AG10803 (cell line): ENCODE results near the gene BFSP1.

Experiments
- DNase-seq: peaks from one replicate; pipeline ENCODE4 v3.0.0; 2010; ENCODE audit warnings: low read depth
- H3K4me3 ChIP-seq: 2 replicates; pipeline ENCODE4 v1.5.1; 2011; ENCODE audit warnings: mild to moderate bottlenecking, low read length, control low read depth
- TF ChIP-seq, protein P1 (sequence below): conservative IDR thresholded peaks from 2 replicates; pipeline ENCODE4 v1.5.1; 2011; ENCODE audit warnings: mild to moderate bottlenecking, low read length, control low read depth, inconsistent platforms

Gene BFSP1

DNA sequence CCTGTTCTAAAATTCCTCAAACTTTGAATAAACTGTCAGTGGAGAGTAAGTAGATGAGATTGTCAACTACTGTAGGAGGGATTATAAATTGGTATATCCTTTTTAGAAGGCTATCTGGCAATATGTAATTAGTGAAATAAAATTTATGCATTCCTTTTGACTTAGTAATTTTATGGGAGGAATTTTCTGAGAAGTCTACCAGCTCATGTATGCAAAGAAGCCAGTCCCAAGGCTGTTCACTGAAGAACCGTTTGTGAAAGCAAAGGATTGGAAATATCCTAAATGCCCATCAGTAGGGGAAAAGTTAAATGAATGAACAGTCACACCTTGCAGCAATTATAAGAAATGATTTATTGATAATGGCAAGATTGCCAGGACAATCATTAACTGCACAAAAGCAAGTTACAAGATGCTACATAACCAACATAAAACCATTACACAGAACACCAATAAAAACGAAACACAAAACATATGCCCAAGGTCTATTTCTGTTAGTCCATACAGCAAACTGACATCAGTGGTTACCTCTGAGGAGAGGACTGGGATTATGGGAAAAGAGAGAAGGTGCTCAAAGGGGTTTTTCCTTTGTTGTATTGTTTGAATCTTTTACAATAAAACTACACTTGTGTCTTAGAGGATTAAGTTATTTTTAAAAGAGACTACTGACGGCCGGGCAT lies 34.1 kb upstream of the BFSP1 start:
- TF ChIP-seq, protein P1, sequence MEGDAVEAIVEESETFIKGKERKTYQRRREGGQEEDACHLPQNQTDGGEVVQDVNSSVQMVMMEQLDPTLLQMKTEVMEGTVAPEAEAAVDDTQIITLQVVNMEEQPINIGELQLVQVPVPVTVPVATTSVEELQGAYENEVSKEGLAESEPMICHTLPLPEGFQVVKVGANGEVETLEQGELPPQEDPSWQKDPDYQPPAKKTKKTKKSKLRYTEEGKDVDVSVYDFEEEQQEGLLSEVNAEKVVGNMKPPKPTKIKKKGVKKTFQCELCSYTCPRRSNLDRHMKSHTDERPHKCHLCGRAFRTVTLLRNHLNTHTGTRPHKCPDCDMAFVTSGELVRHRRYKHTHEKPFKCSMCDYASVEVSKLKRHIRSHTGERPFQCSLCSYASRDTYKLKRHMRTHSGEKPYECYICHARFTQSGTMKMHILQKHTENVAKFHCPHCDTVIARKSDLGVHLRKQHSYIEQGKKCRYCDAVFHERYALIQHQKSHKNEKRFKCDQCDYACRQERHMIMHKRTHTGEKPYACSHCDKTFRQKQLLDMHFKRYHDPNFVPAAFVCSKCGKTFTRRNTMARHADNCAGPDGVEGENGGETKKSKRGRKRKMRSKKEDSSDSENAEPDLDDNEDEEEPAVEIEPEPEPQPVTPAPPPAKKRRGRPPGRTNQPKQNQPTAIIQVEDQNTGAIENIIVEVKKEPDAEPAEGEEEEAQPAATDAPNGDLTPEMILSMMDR, result no peak
- DNase-seq, result peak; percentile 65

DNA sequence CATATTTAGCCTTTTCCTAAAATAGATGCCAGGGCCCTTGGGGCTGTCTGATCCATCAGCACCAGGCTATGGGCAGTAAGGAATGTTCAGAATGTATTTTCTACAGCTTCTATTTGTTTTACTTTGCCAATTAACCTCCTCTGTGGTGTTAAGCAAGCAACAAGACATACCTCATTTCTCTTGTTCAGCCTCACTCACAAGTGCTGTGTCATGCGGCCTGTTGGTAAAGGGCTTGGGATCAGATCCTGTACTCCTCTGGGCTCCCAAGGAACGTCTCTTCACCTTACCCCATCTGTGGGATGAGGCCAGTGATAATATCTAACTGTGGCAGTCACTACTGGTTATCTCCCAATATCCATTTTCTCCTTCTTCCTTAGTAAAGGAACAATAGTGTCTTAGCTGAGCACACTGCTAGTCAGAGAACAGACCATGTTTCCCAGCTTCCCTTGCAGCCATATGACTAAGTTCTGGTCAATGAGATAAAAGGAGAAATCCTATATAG lies 31.7 kb upstream of the BFSP1 start:
- DNase-seq, result peak; percentile 97

More for the DNA sequence above, 34.1 kb upstream of the BFSP1 start:
- H3K4me3 ChIP-seq, result no peak overlapping the region

DNA sequence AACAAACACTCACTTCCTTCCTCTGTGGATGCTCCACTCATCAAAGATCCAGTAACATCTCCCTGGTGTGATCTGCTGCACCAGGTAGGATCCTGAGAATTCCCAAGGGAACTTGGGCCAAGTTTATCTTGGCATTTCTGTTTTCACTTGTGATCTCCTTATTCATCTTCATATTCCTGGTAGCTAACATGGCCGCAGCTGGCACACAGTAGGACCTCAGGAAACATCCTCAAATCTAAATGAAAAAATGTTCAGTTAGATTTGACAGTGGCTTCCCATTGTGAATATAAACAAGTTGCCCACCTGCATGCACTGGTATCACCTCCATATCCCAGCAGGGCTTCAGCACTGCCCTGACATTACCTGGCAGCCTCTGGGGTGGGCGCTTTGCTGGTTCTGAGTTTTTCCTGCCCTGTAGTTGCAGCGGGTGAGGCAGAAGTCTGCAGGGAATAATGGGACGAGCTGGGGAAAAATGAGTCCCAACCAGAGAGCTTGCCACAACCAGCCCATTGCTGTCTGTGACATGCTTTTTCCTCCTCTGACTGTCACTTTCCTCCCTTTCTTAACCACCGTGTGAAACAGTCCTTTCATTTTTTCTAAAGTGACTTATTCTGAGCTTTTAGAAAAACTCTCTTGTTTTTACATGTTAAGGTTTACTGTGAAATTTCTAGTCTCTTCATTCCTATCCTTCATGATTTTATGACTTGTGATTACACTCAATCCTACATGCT lies 29.3 kb upstream of the BFSP1 start:
- TF ChIP-seq, protein P1, result no peak
- DNase-seq, result no peak
- H3K4me3 ChIP-seq, result no peak overlapping the region

More for the DNA sequence above, 31.7 kb upstream of the BFSP1 start:
- H3K4me3 ChIP-seq, result no peak overlapping the region
- TF ChIP-seq, protein P1, result no peak

DNA sequence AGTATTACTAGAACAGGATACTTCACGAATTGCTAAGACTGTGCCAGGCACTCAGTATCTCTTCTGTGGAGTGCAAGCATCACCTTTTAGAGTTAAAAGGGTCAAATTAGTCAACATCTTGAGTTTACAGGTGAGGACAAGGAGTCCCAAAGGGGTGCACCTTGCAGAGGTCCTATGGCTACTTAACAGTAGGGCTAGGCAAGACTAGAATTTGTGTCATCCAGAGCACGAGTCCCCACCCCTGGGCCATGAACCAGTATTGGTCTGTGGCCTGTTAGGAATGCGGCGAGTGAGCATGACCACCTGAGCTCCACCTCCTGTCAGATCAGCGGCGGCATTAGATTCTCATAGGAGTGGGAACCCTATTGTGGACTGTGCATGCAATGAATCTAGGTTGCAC lies 28.2 kb upstream of the BFSP1 start:
- TF ChIP-seq, protein P1, result no peak
- H3K4me3 ChIP-seq, result no peak overlapping the region
- DNase-seq, result no peak

DNA sequence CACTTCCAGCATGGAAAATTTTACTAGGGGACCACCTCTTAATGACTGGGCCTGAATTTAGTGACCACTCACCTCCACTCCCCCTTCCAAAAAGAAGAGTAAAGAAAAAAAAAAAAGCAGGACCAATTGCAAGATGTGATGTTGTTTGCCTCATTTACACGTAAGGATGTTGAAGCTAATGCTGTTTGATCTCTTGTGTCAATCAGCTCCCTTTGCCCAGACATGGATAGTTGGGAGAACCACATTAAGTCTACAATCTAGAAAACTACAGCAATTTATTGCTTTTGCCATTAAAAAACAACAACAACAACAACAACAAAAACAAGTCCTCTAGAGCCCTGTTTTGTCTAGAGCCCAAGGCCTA lies 27.7 kb upstream of the BFSP1 start:
- TF ChIP-seq, protein P1, result no peak
- no peak for DNase-seq
- H3K4me3 ChIP-seq, result no peak overlapping the region

DNA sequence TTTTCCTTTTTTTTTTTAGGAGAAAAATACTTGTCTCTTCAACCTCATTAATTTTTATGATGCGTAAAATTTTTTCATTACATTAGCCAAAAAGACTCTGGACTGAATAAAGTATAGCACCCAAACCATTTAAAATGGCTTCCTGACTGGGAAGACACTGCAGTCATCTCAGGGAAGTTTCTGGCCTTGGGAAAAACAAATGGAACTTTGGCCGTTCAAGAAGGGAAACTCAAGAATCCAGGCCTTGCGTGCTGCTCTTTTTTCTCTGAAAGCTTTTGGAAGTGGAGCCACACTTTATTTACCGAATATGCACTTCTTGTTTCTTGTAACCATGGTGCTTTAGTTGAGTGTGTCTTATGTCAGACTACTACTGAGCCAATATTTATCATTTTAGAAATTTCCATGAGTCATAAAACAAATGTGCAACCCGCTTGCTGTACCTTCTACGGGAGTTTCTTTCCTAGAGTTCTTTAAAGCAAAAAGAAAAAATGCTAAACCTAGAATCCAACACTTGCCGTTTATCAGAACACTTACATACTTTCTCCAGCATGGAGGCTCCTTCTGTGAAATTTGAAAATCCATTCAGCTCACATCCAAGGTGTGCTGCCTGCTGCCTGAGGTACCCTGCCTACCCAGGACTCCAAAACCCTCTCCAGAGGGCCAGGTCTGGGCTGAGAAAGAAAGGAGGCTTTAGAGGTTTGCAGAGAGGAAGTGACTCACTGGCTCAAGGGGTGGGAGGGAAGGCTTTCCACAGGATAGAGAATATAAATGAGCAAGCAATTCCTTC lies 27.2 kb upstream of the BFSP1 start:
- peak overlapping the region; percentile 28 for H3K4me3 ChIP-seq
- peak; percentile 93 for DNase-seq
- TF ChIP-seq, protein P1, result no peak
